Fibroblast of lung (primary cell): ENCODE results near the gene LRMDA. TPM values are rescaled to one million over a fixed set of nuclear protein-coding genes. Genes with fewer than 3 reads are reported as not detected.

Source experiments
- DNase-seq, 2 donors: peaks; one replicate each; pipeline versions ENCODE4 v3.0.0 to v3.0.0-alpha.2; 2010; ENCODE audit warnings: low read depth in 2 of 2
- H2AFZ ChIP-seq: 2 replicates; pipeline ENCODE4 v1.5.1; 2012; ENCODE audit warnings: low read length, control low read depth, inconsistent platforms
- H3K27ac ChIP-seq: 2 replicates; pipeline ENCODE4 v1.5.1; 2011; ENCODE audit warnings: low read length, control low read depth; ENCODE audit not compliant: insufficient read depth
- H3K27me3 ChIP-seq: 2 replicates; pipeline ENCODE4 v1.5.1; 2011; ENCODE audit warnings: mild to moderate bottlenecking, low read length; ENCODE audit not compliant: control insufficient read depth, insufficient read depth
- H3K36me3 ChIP-seq: 2 replicates; pipeline ENCODE4 v1.5.1; 2011; ENCODE audit warnings: low read length; ENCODE audit not compliant: control insufficient read depth, insufficient read depth
- H3K4me1 ChIP-seq: 2 replicates; pipeline ENCODE4 v1.5.1; 2011; ENCODE audit warnings: low read length; ENCODE audit not compliant: control insufficient read depth, insufficient read depth; ENCODE audit errors: extremely low read depth
- H3K4me2 ChIP-seq: 2 replicates; pipeline ENCODE4 v1.5.1; 2011; ENCODE audit warnings: low read length, control low read depth; ENCODE audit not compliant: insufficient read depth; ENCODE audit errors: extremely low read depth
- H3K4me3 ChIP-seq, 4 experiments: fragments of 200-600 bp in 1 of 4; sonication (generic) in 1 of 4; replicated peaks in 1 of 4; 2 replicates each; pipeline ENCODE4 v1.5.1; 2011 to 2016; ENCODE audit warnings: low read length in 4 of 4, low read depth in 3 of 4, mild to moderate bottlenecking in 3 of 4, control low read depth in 2 of 4, inconsistent platforms in 1 of 4, mixed read lengths in 1 of 4; ENCODE audit not compliant: insufficient read depth in 1 of 4; ENCODE audit errors: control extremely low read depth in 1 of 4
- H3K79me2 ChIP-seq: 2 replicates; pipeline ENCODE4 v1.5.1; 2012; ENCODE audit warnings: mild to moderate bottlenecking, low read length, inconsistent platforms; ENCODE audit not compliant: control insufficient read depth, insufficient read depth
- H3K9ac ChIP-seq: 2 replicates; pipeline ENCODE4 v1.5.1; 2011; ENCODE audit warnings: mild to moderate bottlenecking, low read length, control low read depth; ENCODE audit not compliant: insufficient read depth
- H3K9me3 ChIP-seq: 2 replicates; pipeline ENCODE4 v1.5.1; 2012; ENCODE audit warnings: low read depth, low read length; ENCODE audit not compliant: control insufficient read depth, insufficient read depth
- H4K20me1 ChIP-seq: 2 replicates; pipeline ENCODE4 v1.5.1; 2011; ENCODE audit warnings: low read length; ENCODE audit not compliant: control insufficient read depth, insufficient read depth; ENCODE audit errors: extremely low read depth
- EZH2 ChIP-seq: IDR thresholded peaks from 2 replicates; pipeline ENCODE4 v1.5.1; 2012; ENCODE audit warnings: low read length, control low read depth, mild to moderate bottlenecking; ENCODE audit errors: missing control alignments
- polyA plus RNA-seq, 2 donors: library from polyadenylated mRNA; depleted of rRNA in 1 of 2; stranded (reverse) in 1 of 2; unstranded in 1 of 2; fragments of >200 nt; gene quantifications; 2 replicates each; pipeline ENCODE4 v1.2.1, GENCODE V29; 2011 to 2012; ENCODE audit warnings: missing spikeins in 1 of 2
- total RNA-seq: library from RNA; depleted of rRNA; stranded (reverse); fragments of >200 nt; gene quantifications from 2 replicates; pipeline ENCODE4 v1.2.1, GENCODE V29; 2014
- TF ChIP-seq, protein P1 (sequence below), 2 donors: IDR thresholded peaks in 1 of 2; conservative IDR thresholded peaks in 1 of 2; 1 replicate in 1 of 2; 2 replicates in 1 of 2; pipeline ENCODE4 v1.5.1; 2011 to 2012; ENCODE audit warnings: low read length in 2 of 2, control low read depth in 1 of 2, inconsistent platforms in 1 of 2, low read depth in 1 of 2, mild to moderate bottlenecking in 1 of 2

Gene LRMDA
- total and polyA plus RNA-seq, 2 donors (not counting 1 experiment from before 2014, with no cell fraction given), result 1.7 to 2.0 TPM

DNA sequence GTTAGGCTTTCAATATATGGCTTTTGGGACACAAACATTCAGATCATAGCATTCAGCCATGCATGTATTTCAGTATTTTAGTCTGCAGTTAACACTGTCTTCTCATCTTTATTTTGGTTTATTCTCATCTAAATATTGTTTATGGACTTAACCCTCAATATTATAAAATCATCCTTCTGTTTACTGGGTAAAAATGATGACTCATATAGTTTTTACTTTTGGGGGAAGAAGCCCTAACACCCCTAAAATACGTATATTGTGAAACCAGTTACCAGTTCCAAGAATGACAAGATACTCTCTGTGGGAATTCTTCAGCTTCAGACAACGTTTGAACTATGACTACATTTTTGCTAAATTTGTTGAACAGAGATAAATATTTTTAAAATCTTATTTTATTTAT, 505.4 kb downstream of the LRMDA start:
- Histone ChIP-seq H3K27ac (no peak overlapping the region), H2AFZ (no peak overlapping the region), H4K20me1 (no peaks in the 10 kb centered on the region), H3K79me2 (no peaks in the 10 kb centered on the region), H3K9ac (no peak overlapping the region), H3K9me3 (no peaks in the 10 kb centered on the region), H3K4me1 (no peaks in the 10 kb centered on the region), H3K27me3 (peaks cover 10% of the 10 kb centered on the region), H3K36me3 (no peaks in the 10 kb centered on the region), H3K4me3 (no peak overlapping the region), H3K4me2 (no peak overlapping the region)
- TF ChIP-seq, protein P1, sequence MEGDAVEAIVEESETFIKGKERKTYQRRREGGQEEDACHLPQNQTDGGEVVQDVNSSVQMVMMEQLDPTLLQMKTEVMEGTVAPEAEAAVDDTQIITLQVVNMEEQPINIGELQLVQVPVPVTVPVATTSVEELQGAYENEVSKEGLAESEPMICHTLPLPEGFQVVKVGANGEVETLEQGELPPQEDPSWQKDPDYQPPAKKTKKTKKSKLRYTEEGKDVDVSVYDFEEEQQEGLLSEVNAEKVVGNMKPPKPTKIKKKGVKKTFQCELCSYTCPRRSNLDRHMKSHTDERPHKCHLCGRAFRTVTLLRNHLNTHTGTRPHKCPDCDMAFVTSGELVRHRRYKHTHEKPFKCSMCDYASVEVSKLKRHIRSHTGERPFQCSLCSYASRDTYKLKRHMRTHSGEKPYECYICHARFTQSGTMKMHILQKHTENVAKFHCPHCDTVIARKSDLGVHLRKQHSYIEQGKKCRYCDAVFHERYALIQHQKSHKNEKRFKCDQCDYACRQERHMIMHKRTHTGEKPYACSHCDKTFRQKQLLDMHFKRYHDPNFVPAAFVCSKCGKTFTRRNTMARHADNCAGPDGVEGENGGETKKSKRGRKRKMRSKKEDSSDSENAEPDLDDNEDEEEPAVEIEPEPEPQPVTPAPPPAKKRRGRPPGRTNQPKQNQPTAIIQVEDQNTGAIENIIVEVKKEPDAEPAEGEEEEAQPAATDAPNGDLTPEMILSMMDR (conservative IDR thresholded peaks at IDR 0.05 in 1 of 2, IDR thresholded peaks at IDR 0.05 in 1 of 2; ENCODE audit: low read depth in 1 of 2, low read length in 2 of 2), result no peak
- TF ChIP-seq EZH2, result no peak
- DNase-seq, result no peak

DNA sequence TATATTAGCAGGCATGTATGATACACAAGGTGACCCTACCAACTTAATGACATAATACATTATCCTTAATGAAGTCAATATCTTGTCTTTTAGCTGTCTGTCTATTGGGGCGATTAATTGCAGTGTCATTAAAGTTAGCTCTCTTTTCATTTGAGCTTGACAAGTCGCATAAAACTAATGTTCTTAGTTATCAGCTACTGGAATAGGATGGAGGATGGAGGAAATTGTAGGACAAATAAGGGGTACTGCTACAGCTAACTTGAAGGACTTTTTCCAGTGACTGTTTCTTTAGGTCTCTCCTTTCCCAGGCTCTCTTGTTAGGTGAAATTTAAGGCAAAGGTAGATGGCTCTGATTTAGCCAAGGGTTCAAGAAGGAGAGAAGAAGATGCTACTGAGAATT, 506.4 kb downstream of the LRMDA start:
- no peak for DNase-seq
- no peaks in the 10 kb centered on the region for H3K4me1 ChIP-seq
- H3K27me3 ChIP-seq, result peaks cover 10% of the 10 kb centered on the region
- H3K9ac ChIP-seq, result no peak overlapping the region
- no peaks in the 10 kb centered on the region for H3K79me2 ChIP-seq
- no peak overlapping the region for H2AFZ ChIP-seq
- H3K9me3 ChIP-seq, result no peaks in the 10 kb centered on the region
- H3K36me3 ChIP-seq, result no peaks in the 10 kb centered on the region
- H3K4me2 ChIP-seq, result no peak overlapping the region
- no peak overlapping the region for H3K4me3 ChIP-seq
- TF ChIP-seq, protein P1 (conservative IDR thresholded peaks at IDR 0.05 in 1 of 2, IDR thresholded peaks at IDR 0.05 in 1 of 2; ENCODE audit: low read depth in 1 of 2, low read length in 2 of 2), result no peak
- no peak for TF ChIP-seq EZH2
- no peak overlapping the region for H3K27ac ChIP-seq
- no peaks in the 10 kb centered on the region for H4K20me1 ChIP-seq

DNA sequence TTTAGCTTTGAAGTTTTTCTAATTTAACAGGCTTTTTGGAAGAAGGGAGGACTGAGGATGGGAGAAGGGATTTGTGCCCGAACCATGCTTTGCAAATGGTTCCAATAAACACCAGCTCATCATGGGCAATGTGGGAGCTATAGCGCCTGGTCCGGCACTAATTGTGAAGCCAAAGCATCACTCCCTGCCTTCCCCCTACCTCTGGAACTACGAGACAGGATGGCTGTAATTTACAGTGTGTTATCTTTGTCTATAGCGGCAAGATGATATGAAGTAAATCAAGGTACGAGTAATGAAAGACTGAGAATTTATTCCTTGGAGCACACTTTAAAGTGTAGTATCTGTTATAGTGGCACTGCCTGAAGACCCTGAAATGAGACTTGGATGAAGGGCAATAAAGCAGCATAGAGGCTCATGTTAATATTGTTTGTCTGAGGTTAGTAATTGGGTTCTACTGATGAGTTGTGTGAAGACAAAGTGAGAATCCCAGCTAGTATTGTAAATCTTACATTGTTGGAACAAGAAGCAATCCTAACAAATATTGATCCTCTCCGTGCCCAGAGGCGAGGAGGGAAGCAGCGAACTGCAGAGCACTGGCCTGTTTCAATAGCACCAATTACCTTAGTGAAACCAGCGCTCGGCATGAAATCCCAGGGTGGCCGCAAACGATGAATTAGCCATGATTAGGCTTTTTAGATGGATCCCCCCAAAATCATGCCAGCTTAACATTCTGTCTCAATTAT, 507.1 kb downstream of the LRMDA start:
- Histone ChIP-seq H3K27ac (no peak overlapping the region), H3K9me3 (no peaks in the 10 kb centered on the region), H3K27me3 (peaks cover 10% of the 10 kb centered on the region), H3K4me3 (no peak overlapping the region), H3K4me2 (no peak overlapping the region), H3K4me1 (no peaks in the 10 kb centered on the region), H3K9ac (no peak overlapping the region), H3K36me3 (no peaks in the 10 kb centered on the region), H4K20me1 (no peaks in the 10 kb centered on the region), H2AFZ (no peak overlapping the region), H3K79me2 (no peaks in the 10 kb centered on the region)
- no peak for TF ChIP-seq EZH2
- TF ChIP-seq, protein P1 (conservative IDR thresholded peaks at IDR 0.05 in 1 of 2, IDR thresholded peaks at IDR 0.05 in 1 of 2; ENCODE audit: low read depth in 1 of 2, low read length in 2 of 2), result no peak
- no peak for DNase-seq
